ENCODE results near the gene LSMEM2.
"Not testable (repeated sequence)": the region's sequence is repeated elsewhere in the genome, so short reads cannot be mapped to it uniquely, and the experiment has no call there.

The LSMEM2 gene

DNA sequence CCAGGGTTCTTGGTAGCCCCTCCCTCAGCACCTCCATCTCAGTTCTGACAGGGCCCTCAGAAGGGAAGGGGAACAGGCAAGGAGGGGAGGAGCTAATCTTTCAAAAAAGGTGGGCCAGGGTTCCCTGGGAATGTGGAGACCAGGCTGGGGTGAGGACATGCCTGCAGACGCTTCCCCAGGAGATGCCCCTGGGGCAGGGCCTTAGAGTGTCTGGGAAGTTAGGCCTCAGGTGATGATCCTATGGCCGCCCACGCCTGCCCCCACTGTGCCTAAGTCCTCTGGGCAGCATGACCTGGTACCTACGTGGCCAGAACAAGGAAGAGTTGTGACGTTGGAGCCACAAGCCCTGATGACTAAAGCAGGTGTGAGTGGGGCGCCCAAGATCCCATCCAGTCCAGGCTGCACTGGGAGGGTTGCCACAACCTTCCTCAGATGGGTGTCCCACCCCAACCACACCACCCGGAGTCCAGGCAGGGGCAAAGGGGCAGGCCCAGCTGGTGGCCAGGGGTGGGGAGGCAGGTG is 13.9 kb upstream of the LSMEM2 start:
- no peak for DNase-seq (ENCODE audit: low read depth)

GRCh38 chr3:50265571-50265970 is 13.3 kb upstream of the LSMEM2 start:
- no peak for DNase-seq (ENCODE audit: low read depth)

DNA sequence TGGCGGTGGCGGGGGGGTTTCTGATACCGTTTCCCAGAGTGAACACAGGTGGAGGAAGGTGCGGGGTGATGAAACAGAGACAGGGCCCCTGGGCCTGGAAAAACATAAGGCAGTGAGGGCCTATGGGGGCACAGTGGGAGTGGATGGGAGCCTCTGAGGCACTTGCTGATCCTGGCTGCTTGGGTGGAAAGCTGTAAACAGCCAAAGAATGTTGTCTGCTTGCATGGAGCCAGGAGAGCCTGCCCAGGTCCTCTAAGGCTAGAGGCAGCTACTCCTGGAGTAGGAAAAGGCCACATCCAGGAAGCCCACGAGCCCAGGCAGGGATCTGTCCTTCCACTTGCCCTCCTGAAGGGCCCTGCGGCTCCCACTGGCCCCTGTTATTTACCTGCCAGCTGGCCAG is 12.9 kb upstream of the LSMEM2 start:
- no peak for DNase-seq (ENCODE audit: low read depth)

DNA sequence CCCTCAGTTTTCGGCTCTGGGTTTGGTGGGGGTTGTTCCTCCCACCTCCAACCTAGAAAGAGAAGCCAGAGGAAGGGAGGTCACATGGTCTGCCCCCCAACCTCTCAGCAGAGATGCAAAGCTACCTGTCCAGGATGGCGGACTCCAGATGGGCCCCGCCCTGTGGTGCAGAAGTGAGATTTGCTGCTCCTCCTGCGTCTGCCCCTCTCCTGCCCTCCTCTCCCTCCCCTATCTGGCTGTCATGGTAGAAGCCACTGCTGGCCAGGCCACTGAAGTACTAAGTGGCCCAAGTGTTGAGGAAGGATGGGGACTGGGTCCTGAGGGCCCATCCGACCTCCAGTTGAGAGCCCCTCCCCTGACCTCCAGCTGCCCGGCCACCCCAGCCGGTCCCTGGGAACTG is 12.1 kb upstream of the LSMEM2 start:
- DNase-seq (ENCODE audit: low read depth), result no peak

- DNase-seq (ENCODE audit: low read depth), result no peak
Observed at GRCh38 chr3:50267280-50267913, 11.5 kb upstream of the LSMEM2 start.

- no peak for DNase-seq (ENCODE audit: low read depth)
Observed at GRCh38 chr3:50268276-50268675, 10.6 kb upstream of the LSMEM2 start.

DNA sequence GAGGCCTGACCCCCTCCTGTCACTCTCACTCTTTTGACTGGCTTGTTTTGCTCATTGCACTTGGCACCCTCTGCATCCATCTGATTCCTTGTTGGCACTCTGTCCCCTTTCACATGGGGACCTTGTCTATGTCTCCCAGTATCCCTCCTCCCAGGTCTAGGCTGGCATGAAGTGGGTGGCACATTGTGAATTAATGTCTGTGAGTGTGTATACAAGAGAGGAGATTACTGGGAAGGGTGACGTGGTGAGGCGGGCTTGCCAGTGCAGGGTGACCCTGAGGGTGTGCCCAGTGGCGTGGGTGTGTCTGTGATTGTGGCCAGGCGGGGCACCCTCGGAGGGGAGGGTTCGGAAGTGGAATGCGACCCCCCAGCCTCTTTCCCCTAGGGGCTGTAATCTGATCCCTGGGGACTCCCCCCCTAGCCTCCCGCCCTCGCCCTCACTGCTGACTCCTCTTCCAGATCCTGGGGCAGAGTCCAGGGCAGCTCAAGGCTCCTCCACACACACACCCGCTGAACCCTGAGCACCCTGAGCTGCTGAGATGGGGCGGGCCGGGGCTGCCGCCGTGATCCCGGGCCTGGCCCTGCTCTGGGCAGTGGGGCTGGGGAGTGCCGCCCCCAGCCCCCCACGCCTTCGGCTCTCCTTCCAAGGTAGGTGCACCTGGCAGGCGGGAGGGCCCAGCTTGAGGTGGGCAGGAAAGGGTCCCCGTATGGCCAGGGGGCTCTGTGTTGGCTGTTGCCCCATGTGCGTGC is 10.0 kb upstream of the LSMEM2 start, which contains the start of gene SEMA3B:
Gene SEMA3B, plus strand, starts transcription at position 445 of the 749 bp plus-strand sequence. Its CDS starts 94 bp downstream, at position 539.
- no peak for DNase-seq (ENCODE audit: low read depth)

GRCh38 chr3:50269460-50269859 is 9.4 kb upstream of the LSMEM2 start:
- DNase-seq (ENCODE audit: low read depth), result no peak

- no peak for DNase-seq (ENCODE audit: low read depth)
Observed at GRCh38 chr3:50269977-50270413, 8.9 kb upstream of the LSMEM2 start.

DNA sequence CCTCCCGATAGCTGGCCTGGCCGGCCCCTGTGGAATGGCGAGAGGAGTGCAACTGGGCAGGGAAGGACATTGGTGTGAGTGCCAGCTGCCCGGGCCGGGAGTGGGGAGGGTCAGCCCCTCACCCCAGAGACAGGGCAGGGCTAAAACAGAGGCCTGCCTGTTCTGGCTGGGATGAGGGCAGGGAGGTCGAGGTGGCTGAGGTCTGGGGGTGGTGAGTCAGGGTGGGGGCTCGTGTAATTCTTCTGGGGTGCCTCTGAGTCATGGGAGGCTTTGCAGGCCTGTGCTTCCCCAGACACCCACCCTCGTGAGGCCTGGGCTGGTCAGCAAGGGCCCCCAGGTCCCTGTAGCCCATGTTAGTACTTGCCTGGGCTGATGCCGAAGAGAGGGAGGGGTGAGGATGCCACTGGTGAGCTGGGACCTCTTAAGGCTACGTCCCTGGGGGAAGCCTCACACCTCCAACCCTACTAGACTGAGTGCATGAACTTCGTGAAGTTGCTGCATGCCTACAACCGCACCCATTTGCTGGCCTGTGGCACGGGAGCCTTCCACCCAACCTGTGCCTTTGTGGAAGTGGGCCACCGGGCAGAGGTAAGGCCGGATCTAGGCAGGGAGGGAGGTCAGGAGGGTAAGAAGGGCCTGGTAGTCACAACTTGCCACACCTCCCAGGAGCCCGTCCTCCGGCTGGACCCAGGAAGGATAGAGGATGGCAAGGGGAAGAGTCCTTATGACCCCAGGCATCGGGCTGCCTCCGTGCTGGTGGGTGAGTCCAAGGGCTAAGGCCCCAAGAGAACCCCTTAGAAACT is 8.3 kb upstream of the LSMEM2 start:
- DNase-seq (ENCODE audit: low read depth), result no peak

DNA sequence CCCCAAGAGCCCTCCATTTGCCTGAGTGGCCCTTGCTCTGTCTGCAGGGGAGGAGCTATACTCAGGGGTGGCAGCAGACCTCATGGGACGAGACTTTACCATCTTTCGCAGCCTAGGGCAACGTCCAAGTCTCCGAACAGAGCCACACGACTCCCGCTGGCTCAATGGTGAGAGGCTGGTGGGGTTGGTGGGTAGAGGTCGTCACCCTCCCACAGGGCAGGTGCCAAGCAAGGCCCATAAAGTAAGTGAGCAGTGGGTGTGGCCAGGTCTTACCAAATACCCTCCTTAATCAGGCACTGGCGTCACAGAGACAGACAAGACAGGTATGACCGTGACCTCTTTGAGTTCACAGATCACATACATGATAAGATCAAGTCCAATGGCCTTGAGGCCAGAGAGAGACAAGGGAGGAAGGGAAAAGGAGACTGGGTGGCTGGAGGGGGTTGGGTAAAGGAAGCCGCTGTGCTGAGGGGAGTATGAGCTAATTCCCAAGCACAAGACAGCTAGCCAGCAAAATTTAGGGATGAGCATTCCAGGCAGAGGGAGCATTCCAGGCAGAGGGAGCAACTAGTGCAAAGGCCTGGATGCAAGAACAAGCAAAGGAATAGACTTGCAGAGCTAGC is 7.5 kb upstream of the LSMEM2 start:
- DNase-seq (ENCODE audit: low read depth), result no peak

- not testable (repeated sequence) for DNase-seq (ENCODE audit: low read depth)
Observed at GRCh38 chr3:50272538-50272910, 6.4 kb upstream of the LSMEM2 start.

- DNase-seq (ENCODE audit: low read depth), result no peak
Observed at GRCh38 chr3:50272911-50273688, 5.8 kb upstream of the LSMEM2 start.

GRCh38 chr3:50273689-50274065 is 5.2 kb upstream of the LSMEM2 start:
- no peak for DNase-seq (ENCODE audit: low read depth)

DNA sequence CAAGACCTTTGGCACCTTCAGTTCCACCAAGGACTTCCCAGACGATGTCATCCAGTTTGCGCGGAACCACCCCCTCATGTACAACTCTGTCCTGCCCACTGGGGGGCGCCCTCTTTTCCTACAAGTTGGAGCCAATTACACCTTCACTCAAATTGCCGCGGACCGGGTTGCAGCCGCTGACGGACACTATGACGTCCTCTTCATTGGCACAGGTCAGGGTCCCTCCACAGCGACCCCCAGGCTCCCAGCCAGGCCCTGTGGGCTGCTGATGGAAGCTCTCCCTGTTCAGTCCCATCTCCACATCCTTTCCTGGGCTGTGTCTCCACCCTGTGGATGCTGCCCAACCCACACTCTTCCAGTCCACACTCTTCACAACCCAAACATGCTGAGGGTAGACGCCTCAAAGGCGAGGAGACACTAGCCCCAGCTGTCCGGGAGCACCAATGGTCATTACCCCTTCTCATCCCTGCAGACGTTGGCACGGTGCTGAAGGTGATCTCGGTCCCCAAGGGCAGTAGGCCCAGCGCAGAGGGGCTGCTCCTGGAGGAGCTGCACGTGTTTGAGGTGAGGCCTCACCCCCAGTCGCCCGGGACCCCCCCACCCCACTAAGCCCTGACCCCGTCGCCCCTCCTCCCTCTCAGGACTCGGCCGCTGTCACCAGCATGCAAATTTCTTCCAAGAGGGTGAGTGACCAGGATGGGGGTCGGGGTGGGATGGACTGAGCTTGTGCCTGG is 4.3 kb upstream of the LSMEM2 start:
- no peak for DNase-seq (ENCODE audit: low read depth)

DNA sequence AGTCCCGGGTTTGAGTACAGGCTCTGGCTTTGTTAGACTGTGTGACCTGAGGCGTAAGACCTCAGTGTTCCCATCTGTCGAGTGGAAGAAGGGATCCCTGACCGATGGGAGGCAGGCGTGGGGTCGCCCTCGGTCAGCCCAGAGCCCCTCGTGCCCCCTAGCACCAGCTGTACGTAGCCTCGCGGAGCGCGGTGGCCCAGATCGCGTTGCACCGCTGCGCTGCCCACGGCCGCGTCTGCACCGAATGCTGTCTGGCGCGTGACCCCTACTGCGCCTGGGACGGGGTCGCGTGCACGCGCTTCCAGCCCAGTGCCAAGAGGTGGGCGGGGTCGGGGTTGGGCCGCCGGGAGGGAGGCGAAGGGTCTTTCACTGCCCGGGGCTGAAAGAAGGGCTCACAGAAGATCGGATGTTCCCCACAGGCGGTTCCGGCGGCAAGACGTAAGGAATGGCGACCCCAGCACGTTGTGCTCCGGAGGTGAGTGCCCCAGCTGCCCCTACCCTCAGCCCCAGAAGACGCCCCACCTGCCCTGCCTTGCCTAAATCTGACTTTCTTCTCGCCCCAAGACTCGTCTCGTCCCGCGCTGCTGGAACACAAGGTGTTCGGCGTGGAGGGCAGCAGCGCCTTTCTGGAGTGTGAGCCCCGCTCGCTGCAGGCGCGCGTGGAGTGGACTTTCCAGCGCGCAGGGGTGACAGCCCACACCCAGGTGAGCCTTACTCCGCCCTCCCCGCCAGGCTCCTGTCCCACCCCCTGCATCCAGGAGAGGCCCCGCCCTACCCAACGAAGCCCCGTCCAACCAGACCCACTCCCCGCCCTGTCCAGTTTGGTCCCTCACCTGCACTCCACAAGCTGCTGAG is 3.5 kb upstream of the LSMEM2 start:
- no peak for DNase-seq (ENCODE audit: low read depth)

DNA sequence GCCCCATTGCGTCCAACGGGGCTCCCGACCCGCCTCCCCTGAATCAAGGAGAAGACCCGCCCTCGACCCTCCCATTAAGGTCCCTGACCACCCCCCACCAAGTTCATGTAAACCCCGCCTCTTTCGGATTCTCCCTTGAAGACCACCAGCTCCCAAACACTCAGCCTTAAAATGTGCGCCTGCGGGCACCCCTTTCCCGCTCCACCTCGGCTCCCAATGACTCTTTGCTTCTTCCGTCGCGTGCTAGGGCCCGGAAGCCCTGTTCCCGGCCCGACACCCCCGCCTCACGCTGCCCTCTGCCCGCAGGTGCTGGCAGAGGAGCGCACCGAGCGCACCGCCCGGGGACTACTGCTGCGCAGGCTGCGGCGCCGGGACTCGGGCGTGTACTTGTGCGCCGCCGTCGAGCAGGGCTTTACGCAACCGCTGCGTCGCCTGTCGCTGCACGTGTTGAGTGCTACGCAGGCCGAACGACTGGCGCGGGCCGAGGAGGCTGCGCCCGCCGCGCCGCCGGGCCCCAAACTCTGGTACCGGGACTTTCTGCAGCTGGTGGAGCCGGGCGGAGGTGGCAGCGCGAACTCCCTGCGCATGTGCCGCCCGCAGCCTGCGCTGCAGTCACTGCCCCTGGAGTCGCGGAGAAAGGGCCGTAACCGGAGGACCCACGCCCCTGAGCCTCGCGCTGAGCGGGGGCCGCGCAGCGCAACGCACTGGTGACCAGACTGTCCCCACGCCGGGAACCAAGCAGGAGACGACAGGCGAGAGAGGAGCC is 2.7 kb upstream of the LSMEM2 start:
- DNase-seq (ENCODE audit: low read depth), result no peak

- DNase-seq (ENCODE audit: low read depth), result no peak
Observed at GRCh38 chr3:50276762-50277101, 2.2 kb upstream of the LSMEM2 start.
